ENCODE measurements around the gene CBL. TPM values are rescaled to one million over a fixed set of nuclear protein-coding genes. Genes with fewer than 3 reads are reported as not detected.

CBL gene
- total RNA-seq, 4 donors from 2014 or later, result 11.1 to 20.6 (median 15.9) TPM

- Histone ChIP-seq H3K36me3 (no peaks in the 10 kb centered on the region), H3K27ac (peak overlapping the region; percentile 68 to 87 (median 78)), H3K9me3 (no peaks in the 10 kb centered on the region), H3K4me1 (peaks cover 0 to 44% (median 23%) of the 10 kb centered on the region in 4 donors), H3K4me3 (no peak overlapping the region), H3K27me3 (no peaks in the 10 kb centered on the region)
- TF ChIP-seq CTCF (IDR thresholded peaks at IDR 0.05), result no peak
- no peak for TF ChIP-seq POLR2A (IDR thresholded peaks at IDR 0.05)
- no peak for DNase-seq
Observed at GRCh38 chr11:119319136-119319699, 113.1 kb downstream of the CBL start.

GRCh38 chr11:119319700-119320239 lies 113.6 kb downstream of the CBL start:
- DNase-seq, result no peak
- TF ChIP-seq CTCF (IDR thresholded peaks at IDR 0.05) (no peak), POLR2A (IDR thresholded peaks at IDR 0.05) (no peak)
- Histone ChIP-seq H3K27me3 (no peaks in the 10 kb centered on the region), H3K4me3 (no peak overlapping the region), H3K27ac (peak overlapping the region; percentile 68 to 87 (median 78)), H3K4me1 (peaks cover 0 to 42% (median 22%) of the 10 kb centered on the region in 4 donors), H3K9me3 (no peaks in the 10 kb centered on the region), H3K36me3 (no peaks in the 10 kb centered on the region)

- TF ChIP-seq POLR2A (IDR thresholded peaks at IDR 0.05) (no peak), CTCF (IDR thresholded peaks at IDR 0.05) (no peak)
- peak overlapping the region; percentile 48 to 53 (median 52) for H3K4me3 ChIP-seq
- peaks cover 0 to 36% (median 19%) of the 10 kb centered on the region in 4 donors for H3K4me1 ChIP-seq
- H3K36me3 ChIP-seq, result no peaks in the 10 kb centered on the region
- no peaks in the 10 kb centered on the region for H3K9me3 ChIP-seq
- no peak for DNase-seq
- peak overlapping the region; percentile 68 to 87 (median 78) for H3K27ac ChIP-seq
- no peaks in the 10 kb centered on the region for H3K27me3 ChIP-seq
Observed at GRCh38 chr11:119320240-119320775, 114.2 kb downstream of the CBL start.

GRCh38 chr11:119320776-119321524 lies 114.8 kb downstream of the CBL start:
- peak overlapping the region; percentile 48 to 53 (median 52) for H3K4me3 ChIP-seq
- H3K27me3 ChIP-seq, result no peaks in the 10 kb centered on the region
- DNase-seq, result peak; percentile 67 to 81 (median 68)
- H3K36me3 ChIP-seq, result no peaks in the 10 kb centered on the region
- TF ChIP-seq CTCF (IDR thresholded peaks at IDR 0.05) (no peak), POLR2A (IDR thresholded peaks at IDR 0.05) (peak; percentile 19 to 35)
- H3K27ac ChIP-seq, result peak overlapping the region; percentile 68 to 87 (median 78)
- peaks cover 0 to 34% (median 17%) of the 10 kb centered on the region in 4 donors for H3K4me1 ChIP-seq
- no peaks in the 10 kb centered on the region for H3K9me3 ChIP-seq

GRCh38 chr11:119322360-119322739 lies 116.2 kb downstream of the CBL start:
- no peak for TF ChIP-seq POLR2A (IDR thresholded peaks at IDR 0.05)
- TF ChIP-seq CTCF (IDR thresholded peaks at IDR 0.05), result peak in 2 of 6 experiments; percentile 7 to 21
- Histone ChIP-seq H3K4me1 (peaks cover 0 to 32% (median 6%) of the 10 kb centered on the region in 4 donors), H3K36me3 (no peaks in the 10 kb centered on the region), H3K27ac (peak overlapping the region in 3 of 4 donors; percentile 74 to 87 (median 81)), H3K27me3 (no peaks in the 10 kb centered on the region), H3K9me3 (no peaks in the 10 kb centered on the region), H3K4me3 (no peak overlapping the region)
- DNase-seq, result peak in 1 of 3 donors; percentile 0
